ENCODE data around the gene ZNF787.

GRCh38 chr19:56084835-56085536 lies 36.1 kb downstream of the ZNF787 start:
- TF ChIP-seq CTCF (IDR thresholded peaks at IDR 0.05 in 8 of 11, conservative IDR thresholded peaks at IDR 0.05 in 3 of 11) (no peak), POLR2A (IDR thresholded peaks at IDR 0.05) (no peak)

Measured in spleen (tissue), 7 donors.